Activated T-cell treated with anti-CD3 and anti-CD28 coated beads for 24 hours (primary cell): ENCODE measurements around the gene NOL4L.
"Not testable (repeated sequence)": the region's sequence is repeated elsewhere in the genome, so short reads cannot be mapped to it uniquely, and the experiment has no call there.

Source experiments
- DNase-seq: peaks from one replicate; pipeline ENCODE4 v3.0.0-alpha.2; 2020; ENCODE audit warnings: low read depth

Gene NOL4L

DNA sequence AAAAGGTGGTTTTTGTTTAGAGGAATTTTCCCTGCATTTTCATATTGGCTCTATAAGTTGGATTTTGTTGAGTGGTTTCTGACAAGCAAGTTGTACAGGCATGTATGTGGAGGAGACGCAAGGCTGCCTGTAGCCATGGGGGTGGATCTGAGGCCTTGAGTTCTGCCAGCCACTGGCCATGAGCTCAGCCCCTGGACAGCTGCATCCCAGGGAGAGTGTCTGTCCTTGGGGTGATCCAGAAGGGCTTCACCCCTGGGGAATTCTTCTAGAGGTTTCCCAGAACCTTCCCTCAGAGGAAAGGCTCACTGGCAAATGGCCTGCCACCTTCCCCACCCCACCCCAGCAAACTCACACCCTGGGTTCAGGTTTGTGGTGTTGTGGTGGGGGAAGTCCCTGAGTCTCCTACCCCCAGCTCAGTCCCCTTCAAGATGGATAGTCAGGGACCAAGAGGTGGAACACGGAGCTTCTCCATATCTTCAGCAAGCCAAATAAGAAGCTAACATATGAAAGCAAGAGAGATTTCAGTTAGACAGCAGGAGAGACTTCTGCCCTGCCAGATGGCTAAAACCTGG lies 11.6 kb upstream of the NOL4L start:
- DNase-seq = no peak

DNA sequence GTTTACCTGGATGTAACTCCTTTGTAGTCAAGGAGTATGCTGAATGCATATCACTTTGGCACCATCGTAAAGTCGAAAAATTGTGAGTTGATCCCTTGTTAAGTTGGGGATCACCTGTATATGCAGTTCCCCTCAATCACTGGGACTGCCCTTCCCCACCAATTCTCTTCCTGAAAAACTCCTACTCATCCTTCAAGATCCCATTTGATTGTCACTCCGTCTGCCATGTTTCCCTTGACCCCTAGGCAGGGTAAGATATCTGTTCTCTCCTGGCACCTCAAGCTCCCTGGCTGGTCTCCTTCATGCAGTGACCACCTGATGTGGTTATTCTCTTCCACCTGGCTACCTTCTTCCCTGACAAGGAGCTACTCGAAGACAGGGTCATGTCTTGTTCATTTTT lies 10.0 kb upstream of the NOL4L start:
- DNase-seq = no peak

DNA sequence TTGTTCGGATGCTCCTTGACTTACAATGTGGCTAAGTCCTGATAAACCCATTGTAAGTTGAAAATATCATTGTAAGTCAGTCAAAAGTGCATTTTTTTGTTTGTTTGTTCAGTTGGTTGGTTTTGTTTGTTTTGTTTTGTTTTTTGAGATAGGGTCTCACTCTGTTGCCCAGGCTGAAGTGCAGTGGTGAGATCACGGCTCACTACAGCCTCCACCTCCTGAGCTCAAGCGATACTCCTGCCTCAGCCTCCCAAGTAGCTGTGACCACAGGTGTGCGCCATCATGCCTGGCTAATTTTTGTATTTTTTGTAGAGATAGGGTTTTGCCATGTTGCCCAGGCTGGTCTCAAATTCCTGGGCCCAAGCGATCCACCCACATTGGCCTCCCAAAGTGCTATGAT lies 9.5 kb upstream of the NOL4L start:
- not testable (repeated sequence) for DNase-seq

- no peak for DNase-seq
Measured at GRCh38 chr20:32594204-32594603, 9.1 kb upstream of the NOL4L start.

- not testable (repeated sequence) for DNase-seq
Measured at GRCh38 chr20:32592616-32593015, 7.5 kb upstream of the NOL4L start.

- DNase-seq = no peak
Measured at GRCh38 chr20:32592022-32592421, 6.9 kb upstream of the NOL4L start.

- no peak for DNase-seq
Measured at GRCh38 chr20:32589769-32590168, 4.6 kb upstream of the NOL4L start.

- no peak for DNase-seq
Measured at GRCh38 chr20:32589256-32589655, 4.1 kb upstream of the NOL4L start.

- DNase-seq = no peak
Measured at GRCh38 chr20:32588040-32588439, 2.9 kb upstream of the NOL4L start.

- no peak for DNase-seq
Measured at GRCh38 chr20:32586291-32586690, 1.2 kb upstream of the NOL4L start.

DNA sequence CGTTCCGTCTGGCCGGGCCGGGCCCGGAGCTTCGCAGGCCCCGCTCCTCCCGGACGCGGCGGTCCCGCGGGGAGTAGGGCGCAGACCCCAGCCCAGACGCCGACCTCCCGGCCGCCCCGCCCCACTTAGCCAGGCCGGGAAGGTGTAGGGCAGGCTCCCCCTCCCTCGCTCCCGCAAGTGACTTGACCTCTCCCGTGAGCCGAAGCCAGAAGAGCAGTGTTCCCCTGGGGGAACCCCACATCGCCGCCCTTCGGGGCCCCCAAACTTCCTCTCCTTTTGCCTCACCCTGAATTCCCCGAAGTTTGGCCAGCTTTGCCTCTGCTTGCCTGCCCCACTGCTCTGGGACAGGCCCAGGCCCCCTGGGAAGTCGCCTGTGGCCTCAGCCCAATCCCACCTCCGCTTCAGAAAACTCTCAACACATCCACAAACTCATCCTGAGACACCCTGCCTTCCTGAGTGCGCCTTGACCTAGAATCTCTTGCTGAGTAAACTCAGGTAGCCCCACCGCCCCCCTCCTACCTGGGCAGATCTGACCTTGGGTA lies 524 bp upstream of the NOL4L start:
- DNase-seq = no peak

DNA sequence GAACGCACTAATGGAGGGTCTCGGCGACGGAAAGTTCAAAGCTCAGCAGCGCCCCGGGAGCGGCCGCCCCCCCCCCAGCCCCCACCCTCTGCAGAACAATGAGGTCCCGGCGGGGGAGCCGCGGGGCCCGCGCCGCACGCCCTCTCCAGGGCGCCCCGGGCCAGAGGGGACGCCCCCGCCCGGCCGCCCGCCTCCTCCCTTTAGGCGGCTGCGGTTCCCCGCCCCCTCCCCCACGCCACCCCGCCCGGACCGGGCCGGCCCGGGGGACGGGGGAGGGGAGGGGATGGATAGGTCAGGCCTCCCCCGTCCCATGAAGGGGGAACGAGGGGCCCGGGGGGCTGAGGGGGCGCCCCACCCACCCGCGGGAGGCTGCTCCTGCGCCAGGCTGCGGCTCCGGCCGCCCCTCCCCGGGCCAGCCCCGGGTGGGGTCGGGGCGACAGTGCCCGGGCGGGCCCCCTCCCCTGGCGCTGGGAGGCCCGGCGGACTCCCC lies 1.5 kb downstream of the NOL4L start:
- no peak for DNase-seq

- no peak for DNase-seq
Measured at GRCh38 chr20:32582659-32583580, 2.2 kb downstream of the NOL4L start.

- no peak for DNase-seq
Measured at GRCh38 chr20:32581839-32582658, 3.1 kb downstream of the NOL4L start.

GRCh38 chr20:32580970-32581838 lies 3.9 kb downstream of the NOL4L start:
- DNase-seq = no peak

DNA sequence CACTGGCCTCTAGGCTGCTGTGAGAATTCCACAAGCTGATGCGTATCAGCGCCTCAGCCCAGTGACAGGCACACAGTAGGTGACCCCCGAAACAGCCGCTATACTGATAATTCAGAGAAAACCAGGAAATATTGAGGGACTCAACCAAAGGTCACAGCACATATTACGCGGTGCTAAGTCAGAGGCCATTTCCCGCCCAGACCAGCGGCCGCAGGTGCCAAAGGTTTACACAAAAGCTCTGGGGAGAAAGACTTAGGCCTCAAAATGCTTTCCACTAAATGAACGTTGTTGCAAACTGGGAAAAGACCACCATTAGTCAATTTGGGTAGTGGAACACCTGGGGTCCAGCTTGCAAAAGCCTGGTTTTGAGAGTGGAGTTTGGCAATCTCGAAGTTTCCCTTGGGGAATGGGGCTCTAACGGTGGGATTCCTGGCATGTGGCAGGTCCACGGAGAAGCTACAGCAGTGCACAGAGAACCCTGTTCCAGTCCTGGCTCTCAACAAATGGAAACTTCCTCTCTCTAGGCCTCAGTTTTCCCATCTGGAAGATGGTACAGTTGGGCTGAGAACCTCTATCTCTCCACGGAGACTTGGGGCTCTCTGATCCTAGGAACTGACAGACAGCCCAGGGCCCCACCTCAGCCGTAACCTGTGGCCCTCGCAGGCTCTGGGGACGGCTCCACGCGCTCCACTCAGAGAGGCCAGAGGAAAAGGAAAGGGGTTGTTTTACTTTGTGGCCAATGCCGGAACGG lies 4.7 kb downstream of the NOL4L start:
- no peak for DNase-seq

GRCh38 chr20:32578840-32579390 lies 6.2 kb downstream of the NOL4L start:
- DNase-seq = no peak

GRCh38 chr20:32578062-32578461 lies 7.1 kb downstream of the NOL4L start:
- DNase-seq = not testable (repeated sequence)

DNA sequence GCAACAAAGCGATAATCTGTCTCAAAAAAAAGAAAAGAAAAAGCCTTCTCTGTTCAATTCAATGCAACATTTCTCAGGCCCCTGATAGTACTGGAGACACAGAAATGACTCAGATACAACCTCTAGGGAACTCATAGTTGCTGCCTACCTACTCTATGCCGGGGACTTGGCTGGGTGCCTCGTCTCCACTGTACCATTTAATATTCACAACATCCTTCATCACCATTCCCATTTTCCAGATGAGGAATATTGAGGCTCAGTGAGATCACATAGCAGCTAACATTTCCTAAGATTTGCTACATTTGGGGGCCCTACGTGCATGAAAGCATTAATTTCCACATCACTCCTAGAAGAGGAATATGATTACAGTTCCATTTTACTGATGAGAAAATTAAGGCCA lies 7.5 kb downstream of the NOL4L start:
- no peak for DNase-seq

GRCh38 chr20:32577023-32577422 lies 8.1 kb downstream of the NOL4L start:
- DNase-seq = no peak
